ENCODE measurements around the gene GTPBP8.

Gene GTPBP8

GRCh38 chr3:113006359-113007056 is 15.7 kb downstream of the GTPBP8 start:
- no peak for TF ChIP-seq EP300 (IDR thresholded peaks at IDR 0.05; ENCODE audit: borderline replicate concordance)
- TF ChIP-seq TCF12 (IDR thresholded peaks at IDR 0.05; ENCODE audit: low read depth), result no peak
- no peak for TF ChIP-seq ZBTB7A (IDR thresholded peaks at IDR 0.05; ENCODE audit: low read depth)
- TF ChIP-seq CEBPB (IDR thresholded peaks at IDR 0.05), result no peak
- no peak for TF ChIP-seq FOXM1 (IDR thresholded peaks at IDR 0.05; ENCODE audit: borderline replicate concordance, low read depth)
- no peak for TF ChIP-seq NFIC (IDR thresholded peaks at IDR 0.05)
- TF ChIP-seq RAD21 (IDR thresholded peaks at IDR 0.05; ENCODE audit: low read depth), result no peak
- TF ChIP-seq USF1 (IDR thresholded peaks at IDR 0.05), result no peak
- TF ChIP-seq TAF1 (IDR thresholded peaks at IDR 0.05; ENCODE audit: low read depth), result no peak
- TF ChIP-seq TEAD4 (IDR thresholded peaks at IDR 0.05), result no peak
- no peak for TF ChIP-seq MAX (IDR thresholded peaks at IDR 0.05)
- no peak for TF ChIP-seq CREB1 (IDR thresholded peaks at IDR 0.05; ENCODE audit: low read depth)
- TF ChIP-seq EGR1 (IDR thresholded peaks at IDR 0.05), result no peak
- TF ChIP-seq REST (IDR thresholded peaks at IDR 0.05; ENCODE audit: low read depth), result no peak
- TF ChIP-seq YY1 (IDR thresholded peaks at IDR 0.05; ENCODE audit: low read depth), result no peak

GRCh38 chr3:113008117-113008516 is 17.3 kb downstream of the GTPBP8 start:
- TF ChIP-seq CREB1 (IDR thresholded peaks at IDR 0.05; ENCODE audit: low read depth) (no peak), USF1 (IDR thresholded peaks at IDR 0.05) (no peak), TCF12 (IDR thresholded peaks at IDR 0.05; ENCODE audit: low read depth) (no peak), CEBPB (IDR thresholded peaks at IDR 0.05) (no peak), TEAD4 (IDR thresholded peaks at IDR 0.05) (no peak), YY1 (IDR thresholded peaks at IDR 0.05; ENCODE audit: low read depth) (no peak), FOXM1 (IDR thresholded peaks at IDR 0.05; ENCODE audit: borderline replicate concordance, low read depth) (no peak), REST (IDR thresholded peaks at IDR 0.05; ENCODE audit: low read depth) (no peak), EGR1 (IDR thresholded peaks at IDR 0.05) (no peak), ZBTB7A (IDR thresholded peaks at IDR 0.05; ENCODE audit: low read depth) (no peak), EP300 (IDR thresholded peaks at IDR 0.05; ENCODE audit: borderline replicate concordance) (no peak), TAF1 (IDR thresholded peaks at IDR 0.05; ENCODE audit: low read depth) (no peak)

- no peak for TF ChIP-seq TAF1 (IDR thresholded peaks at IDR 0.05; ENCODE audit: low read depth)
- TF ChIP-seq NFIC (IDR thresholded peaks at IDR 0.05), result no peak
- no peak for TF ChIP-seq EGR1 (IDR thresholded peaks at IDR 0.05)
- no peak for TF ChIP-seq USF1 (IDR thresholded peaks at IDR 0.05)
- no peak for TF ChIP-seq YY1 (IDR thresholded peaks at IDR 0.05; ENCODE audit: low read depth)
- no peak for TF ChIP-seq MAX (IDR thresholded peaks at IDR 0.05)
- no peak for TF ChIP-seq FOXM1 (IDR thresholded peaks at IDR 0.05; ENCODE audit: borderline replicate concordance, low read depth)
- no peak for TF ChIP-seq RAD21 (IDR thresholded peaks at IDR 0.05; ENCODE audit: low read depth)
- TF ChIP-seq CEBPB (IDR thresholded peaks at IDR 0.05), result no peak
- no peak for TF ChIP-seq TCF12 (IDR thresholded peaks at IDR 0.05; ENCODE audit: low read depth)
- TF ChIP-seq EP300 (IDR thresholded peaks at IDR 0.05; ENCODE audit: borderline replicate concordance), result no peak
- TF ChIP-seq TEAD4 (IDR thresholded peaks at IDR 0.05), result no peak
- no peak for TF ChIP-seq REST (IDR thresholded peaks at IDR 0.05; ENCODE audit: low read depth)
- no peak for TF ChIP-seq ZBTB7A (IDR thresholded peaks at IDR 0.05; ENCODE audit: low read depth)
- TF ChIP-seq CREB1 (IDR thresholded peaks at IDR 0.05; ENCODE audit: low read depth), result no peak
Observed at GRCh38 chr3:113013593-113013992, 22.8 kb downstream of the GTPBP8 start.
